ENCODE results near the gene NEGR1.

The NEGR1 gene

DNA sequence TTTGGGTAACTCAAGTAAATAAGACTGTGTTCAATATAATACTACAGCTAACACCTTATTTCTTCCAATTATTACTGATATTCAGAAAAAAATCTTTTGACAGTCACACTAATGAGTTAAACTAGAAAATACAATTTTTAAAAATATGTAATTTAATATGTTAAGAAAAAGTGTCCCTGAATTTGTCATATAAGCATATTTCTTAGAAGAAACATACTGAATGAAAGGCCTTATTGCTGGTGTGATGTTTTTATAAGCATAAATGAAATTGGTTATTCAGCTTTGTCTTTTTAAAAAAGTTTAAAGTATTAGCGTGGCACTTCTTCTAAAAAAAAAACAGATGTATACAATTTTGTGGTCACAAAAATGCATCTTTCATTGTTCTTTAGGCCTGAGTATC lies 267.3 kb downstream of the NEGR1 start:
- no peak for DNase-seq

DNA sequence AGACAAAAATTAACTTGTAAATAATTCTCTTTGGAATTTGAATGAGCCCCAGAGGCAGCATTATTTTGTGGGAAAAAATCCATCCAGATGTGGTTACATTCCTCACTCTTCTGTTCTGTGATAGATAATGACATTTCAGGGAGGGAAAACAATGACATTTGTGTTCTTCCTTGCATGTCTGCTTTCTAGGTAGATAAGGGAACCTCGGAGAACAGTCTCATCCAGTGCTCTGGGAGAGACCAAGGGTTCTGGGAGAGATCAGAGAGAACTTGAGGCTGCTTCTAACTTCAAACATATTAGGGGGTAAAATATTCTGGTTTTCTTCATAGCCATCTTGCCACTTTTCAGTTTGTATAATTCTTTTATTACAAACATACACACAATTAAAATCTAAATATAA lies 269.2 kb downstream of the NEGR1 start:
- DNase-seq = no peak

- no peak for DNase-seq
These were observed 270.6 kb downstream of the NEGR1 start for GRCh38 chr1:72011721-72012120.

DNA sequence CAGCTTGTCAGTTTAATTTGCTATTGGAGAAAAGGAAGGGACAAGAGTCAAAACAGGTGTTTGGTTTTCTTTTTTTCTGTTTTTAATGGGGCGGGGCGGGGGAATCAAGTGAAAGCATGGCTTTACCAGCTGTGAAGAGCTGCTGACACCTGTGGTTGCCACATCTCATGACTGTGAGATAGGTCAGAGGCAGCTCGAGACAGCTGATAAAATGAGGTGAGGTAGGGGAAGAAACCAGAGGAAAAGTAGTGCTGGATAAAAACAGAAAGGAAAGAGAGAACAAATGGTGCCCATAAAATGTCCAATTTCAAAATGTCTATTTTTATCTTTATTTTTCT lies 272.3 kb downstream of the NEGR1 start:
- DNase-seq = no peak

GRCh38 chr1:72009173-72010093 lies 272.9 kb downstream of the NEGR1 start:
- no peak for DNase-seq

DNA sequence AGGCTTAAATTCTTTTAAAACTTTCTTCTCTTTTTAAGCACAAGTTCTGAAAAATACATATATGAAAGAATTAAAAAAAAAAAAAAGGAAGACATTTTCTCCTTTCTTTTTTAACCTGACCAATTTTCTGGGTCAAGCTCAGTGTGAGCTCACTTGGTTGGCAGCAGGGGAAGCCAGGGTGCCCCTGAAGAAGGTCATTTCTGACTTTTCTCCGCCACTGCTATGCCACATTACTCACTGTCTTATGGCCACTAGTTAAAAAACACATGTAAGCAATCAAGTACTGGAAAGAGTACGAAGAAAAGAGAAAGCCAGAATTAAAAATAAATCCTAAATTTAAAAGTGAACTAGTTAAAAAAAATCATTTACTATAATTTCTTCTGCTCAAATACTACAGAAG lies 275.0 kb downstream of the NEGR1 start:
- DNase-seq = no peak

- DNase-seq = no peak
These were observed 276.2 kb downstream of the NEGR1 start for GRCh38 chr1:72006092-72006491.

DNA sequence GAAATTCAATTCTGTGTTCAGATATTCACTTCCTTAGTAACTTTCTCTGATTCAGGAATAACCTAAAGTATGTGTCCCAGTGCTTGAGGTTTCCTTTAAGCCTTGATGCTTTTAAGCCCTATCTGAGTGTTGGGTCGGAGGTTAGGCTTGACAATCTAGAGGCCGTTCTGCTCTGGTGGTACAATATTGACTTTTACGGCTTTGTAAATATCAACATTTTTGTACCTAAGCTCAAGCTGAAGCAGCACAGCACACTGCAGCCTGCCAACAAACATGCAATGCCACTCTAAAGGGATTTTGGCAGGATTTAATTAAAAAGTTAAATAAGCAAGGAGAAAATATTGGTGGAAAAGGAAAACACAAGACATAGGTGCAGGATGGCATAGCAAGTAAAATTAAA lies 279.2 kb downstream of the NEGR1 start:
- no peak for DNase-seq

DNA sequence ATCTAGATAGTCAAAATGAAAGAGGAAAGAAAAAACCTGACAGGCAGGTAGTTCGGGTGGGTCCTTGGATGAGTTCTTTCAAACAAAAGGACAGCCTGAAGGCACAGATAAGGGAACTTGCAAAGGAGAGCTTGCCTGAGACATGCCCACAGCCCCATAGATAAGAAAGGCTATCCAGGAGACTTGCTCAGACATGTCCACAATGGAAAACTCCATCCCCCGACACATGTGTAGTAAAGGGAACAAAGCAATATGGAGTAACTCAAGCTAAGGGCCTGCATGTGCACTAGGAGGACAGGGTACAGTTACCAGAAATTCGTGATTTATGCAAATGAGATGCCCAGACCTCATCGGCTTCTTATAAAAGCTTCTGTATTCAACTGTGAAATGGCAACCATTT lies 281.5 kb downstream of the NEGR1 start:
- DNase-seq = no peak

DNA sequence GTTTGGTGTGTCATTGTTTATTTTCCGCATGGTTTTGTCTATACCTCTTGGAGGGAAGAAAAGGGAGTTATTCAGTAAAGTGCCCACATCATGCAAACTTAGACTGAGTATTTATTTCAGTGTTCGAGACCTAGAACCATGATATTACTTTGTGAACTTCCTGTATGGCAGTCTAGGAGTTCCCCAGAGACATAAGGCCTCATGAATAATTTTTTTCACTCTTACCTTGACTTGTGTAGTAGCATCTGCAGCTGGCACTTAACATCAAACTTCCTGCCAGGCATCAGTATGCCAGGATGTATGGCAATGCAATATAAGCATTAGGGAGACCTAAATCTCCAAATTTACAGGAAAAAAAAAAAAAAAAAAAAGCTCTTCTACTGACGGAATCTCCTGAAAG lies 287.7 kb downstream of the NEGR1 start:
- DNase-seq = no peak

DNA sequence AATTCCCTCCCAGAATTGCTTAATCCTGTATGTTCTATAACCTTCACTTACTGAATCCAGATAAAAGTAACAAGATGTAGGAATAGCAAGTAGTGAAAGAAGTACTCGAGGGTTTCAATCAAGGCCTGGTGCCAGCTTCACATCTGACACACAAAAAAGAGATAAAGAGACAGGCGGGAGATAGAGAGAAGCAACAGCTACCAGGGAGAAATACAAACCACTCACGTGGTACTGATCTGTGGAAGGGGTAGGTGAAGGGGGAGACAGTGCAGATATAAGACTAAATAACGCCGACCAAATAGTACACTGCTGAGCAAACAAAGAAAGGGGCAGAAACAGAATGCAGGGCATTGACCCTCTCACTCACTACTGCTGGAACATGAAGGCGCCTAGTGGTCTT lies 295.2 kb downstream of the NEGR1 start:
- no peak for DNase-seq

- DNase-seq = no peak
These were observed 296.2 kb downstream of the NEGR1 start for GRCh38 chr1:71986160-71986559.

DNA sequence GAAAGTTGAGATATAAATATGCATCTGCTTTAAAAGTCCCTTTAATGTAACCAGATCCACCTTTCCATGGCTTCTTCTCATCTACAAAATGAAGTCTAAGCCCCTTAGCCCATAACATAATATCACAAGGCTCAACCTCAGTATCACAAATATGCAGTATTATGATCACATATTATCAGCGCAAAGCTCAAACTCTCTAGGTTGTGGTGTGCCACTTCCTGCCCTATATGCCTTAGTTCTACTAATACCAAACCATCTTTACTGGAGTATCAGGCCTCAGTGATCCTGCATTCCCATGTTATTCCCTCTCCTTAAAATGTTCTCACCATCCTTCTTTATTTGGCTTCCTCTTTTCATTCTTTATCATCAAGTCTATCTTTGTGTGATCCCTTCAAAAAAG lies 301.8 kb downstream of the NEGR1 start:
- DNase-seq = no peak

GRCh38 chr1:71979882-71980281 lies 302.5 kb downstream of the NEGR1 start:
- no peak for DNase-seq

GRCh38 chr1:71967670-71968069 lies 314.7 kb downstream of the NEGR1 start:
- no peak for DNase-seq

DNA sequence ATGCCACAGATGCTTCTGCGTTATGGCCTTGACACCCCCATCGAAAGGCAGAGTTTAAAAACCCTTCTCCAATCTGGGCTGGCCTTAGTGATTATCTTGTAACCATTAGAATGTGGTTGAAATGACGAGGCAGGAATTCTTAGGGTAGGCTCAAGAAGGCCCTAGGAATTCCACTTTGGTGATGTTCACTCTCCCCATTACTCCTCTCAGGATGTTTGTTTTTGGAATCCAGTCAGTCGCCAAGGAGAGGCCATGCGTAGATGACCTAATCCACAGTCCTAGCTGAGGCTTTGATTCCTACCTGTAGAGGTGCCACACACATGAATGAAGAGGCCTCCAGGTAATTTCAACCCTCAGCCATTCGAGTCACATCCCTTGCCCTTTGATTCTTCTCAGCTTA lies 318.2 kb downstream of the NEGR1 start:
- DNase-seq = no peak

DNA sequence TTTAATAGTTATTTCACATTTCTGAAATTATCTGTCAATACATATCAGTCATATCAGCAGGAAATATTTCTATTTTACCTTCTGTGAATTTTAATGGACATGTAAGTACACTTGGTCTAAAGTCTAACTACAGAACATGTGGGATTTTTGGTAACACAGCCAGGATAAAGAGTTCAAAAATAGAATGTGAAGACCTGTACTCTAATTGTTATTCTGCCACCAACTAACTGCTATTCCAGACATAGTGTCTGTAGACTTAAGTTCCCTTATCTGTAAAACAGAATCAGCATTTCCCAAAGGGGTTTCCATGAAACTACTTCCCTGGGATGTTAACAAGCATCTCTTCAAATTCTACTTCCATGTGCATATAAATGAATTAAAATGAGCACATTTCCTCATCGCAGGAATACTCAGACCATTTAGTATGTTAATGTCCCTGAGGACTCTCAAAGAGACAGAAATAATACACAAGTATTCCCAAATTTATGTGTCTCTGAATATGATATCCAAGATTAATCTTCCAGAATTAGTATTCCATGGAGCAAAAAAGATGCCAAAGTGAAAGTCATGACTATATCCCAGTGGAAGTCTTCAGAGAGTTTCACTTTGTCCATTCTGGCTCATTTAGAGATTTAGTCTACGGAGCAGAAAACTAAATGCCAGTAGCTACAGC lies 325.6 kb downstream of the NEGR1 start:
- no peak for DNase-seq

GRCh38 chr1:71950579-71950978 lies 331.8 kb downstream of the NEGR1 start:
- DNase-seq = no peak

GRCh38 chr1:71949681-71950080 lies 332.7 kb downstream of the NEGR1 start:
- DNase-seq = no peak

DNA sequence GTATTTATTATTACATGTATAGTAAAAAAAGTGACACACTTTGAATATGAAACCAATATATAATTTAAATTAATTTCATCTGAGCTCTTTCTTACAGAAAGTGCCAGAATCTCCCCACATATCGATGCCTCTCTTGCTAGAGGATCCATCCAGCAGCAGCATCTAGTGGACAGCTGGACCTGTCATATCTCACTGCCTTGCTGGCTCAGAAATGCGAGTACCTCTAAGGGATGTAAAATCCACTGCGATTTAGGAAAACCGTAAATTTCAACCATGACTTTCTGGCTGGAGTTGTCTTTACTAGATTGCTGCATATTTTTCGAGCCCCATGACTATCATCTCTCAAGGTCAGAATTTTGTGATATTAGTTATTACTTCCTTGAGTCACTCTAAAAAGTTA lies 333.8 kb downstream of the NEGR1 start:
- no peak for DNase-seq

DNA sequence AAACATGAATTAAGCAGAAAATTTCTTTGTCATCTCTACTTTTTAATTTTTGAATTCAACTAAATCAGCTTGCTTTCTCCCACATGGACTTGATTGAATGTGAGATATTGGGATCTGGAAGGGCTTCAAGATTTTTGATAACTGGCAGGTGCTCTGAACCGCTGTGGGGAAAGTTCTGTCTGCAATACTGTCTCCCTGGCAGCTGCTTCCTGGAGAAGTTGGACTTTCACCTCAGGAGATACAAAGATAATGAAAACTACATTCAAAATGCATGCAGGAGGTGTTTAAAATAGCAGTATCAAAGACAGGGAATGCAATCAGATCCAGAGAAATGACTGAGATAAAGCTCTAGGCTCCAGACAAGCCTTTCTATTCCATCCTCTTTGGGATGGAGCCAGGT lies 338.3 kb downstream of the NEGR1 start:
- no peak for DNase-seq

- DNase-seq = no peak
These were observed 342.1 kb downstream of the NEGR1 start for GRCh38 chr1:71940261-71940660.

DNA sequence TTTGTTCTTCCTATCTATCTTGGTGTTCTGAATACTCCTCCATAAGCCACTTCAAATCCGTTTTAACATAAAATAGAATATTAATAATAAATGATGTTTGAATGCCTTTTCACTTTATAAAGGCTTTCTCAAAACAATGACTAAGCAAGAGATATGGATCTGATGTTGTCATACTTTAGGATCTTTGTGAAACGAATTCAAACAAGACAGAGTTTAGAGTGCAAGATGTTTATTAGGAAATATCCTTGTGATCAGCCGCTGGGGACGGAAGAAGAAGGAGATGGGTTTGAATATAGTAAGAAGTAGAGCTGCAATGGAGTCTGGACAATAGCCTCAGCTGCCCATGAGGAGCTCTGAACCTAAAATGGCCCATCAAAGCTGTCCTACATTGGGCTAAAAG lies 351.8 kb downstream of the NEGR1 start:
- no peak for DNase-seq

- no peak for DNase-seq
These were observed 360.3 kb downstream of the NEGR1 start for GRCh38 chr1:71921935-71922559.
